ENCODE data around the gene WFIKKN2. TPM values are rescaled to one million over a fixed set of nuclear protein-coding genes. Genes with fewer than 3 reads are reported as not detected.

WFIKKN2 gene
- total and polyA plus RNA-seq, 2 of the 4 experiments (the other 2 are of a cell fraction): 0.02 TPM; not detected in 1

DNA sequence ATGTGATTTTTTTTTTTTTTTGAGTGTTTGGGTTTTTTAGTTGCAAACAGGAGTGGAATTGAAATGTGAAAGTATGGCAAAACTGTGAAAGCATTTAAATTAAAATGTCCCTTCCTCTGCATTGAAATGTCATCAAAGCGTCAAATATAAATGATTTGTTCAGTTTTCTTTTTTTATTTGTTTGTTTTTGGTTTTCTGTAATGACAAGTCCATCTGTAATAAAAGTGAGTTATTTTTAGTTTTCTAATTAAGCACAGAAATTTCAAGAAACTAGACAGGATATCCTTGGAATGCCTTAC, 32.7 kb downstream of the WFIKKN2 start (continued):
- TF ChIP-seq MXI1 (IDR thresholded peaks at IDR 0.05; ENCODE audit: borderline replicate concordance, low read depth, low read length): no peak
- no peak for TF ChIP-seq RCOR1 (IDR thresholded peaks at IDR 0.05; ENCODE audit: insufficient replicate concordance, low read length)
- TF ChIP-seq SMC3 (IDR thresholded peaks at IDR 0.05; ENCODE audit: low read depth, low read length): no peak
- no peak for TF ChIP-seq NFE2L2 (IDR thresholded peaks at IDR 0.05; ENCODE audit: low read depth, low read length)
- no peak for TF ChIP-seq CHD1 (IDR thresholded peaks at IDR 0.05; ENCODE audit: low read depth, low read length)

DNA sequence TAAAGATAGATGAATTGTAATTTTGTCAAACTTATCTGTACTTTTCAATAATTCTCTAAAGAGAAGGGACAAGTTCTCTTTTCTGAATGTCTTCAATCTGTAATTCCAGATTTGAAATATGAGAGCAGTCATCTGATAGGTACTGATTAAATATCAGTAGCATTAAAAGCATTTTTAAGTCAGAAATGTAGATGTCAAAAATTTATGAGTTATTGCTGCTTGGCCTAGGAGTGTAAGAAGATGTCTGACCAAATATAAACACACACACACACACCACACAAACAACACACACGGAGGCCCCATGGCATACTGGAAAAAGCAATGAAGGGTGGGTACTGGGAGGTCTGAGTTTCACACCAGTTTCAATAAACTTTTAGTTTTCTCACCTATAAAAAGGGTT, 33.2 kb downstream of the WFIKKN2 start:
- no peaks in the 10 kb centered on the region for H3K36me3 ChIP-seq (ENCODE audit: control insufficient read depth, insufficient read depth, low read length)

More for the DNA sequence above, 33.2 kb downstream of the WFIKKN2 start:
- Histone ChIP-seq H2BK15ac (ENCODE audit: low read depth, low read length) (no peak overlapping the region), H3K56ac (ENCODE audit: extremely low read depth, insufficient read depth, low read length) (no peak overlapping the region), H4K91ac (ENCODE audit: insufficient read depth, low read depth, low read length) (no peak overlapping the region), H4K20me1 (ENCODE audit: insufficient read depth, low read length) (peaks cover 16% of the 10 kb centered on the region; the same call in 1 of the 2 replicates), H3K23ac (ENCODE audit: low read depth, low read length) (no peak overlapping the region), H3K9me3 (ENCODE audit: control insufficient read depth, insufficient read depth, low read length) (no peaks in the 10 kb centered on the region), H4K8ac (ENCODE audit: low read depth in 2 of 2, low read length in 2 of 2) (no peak overlapping the region), H3K4me2 (ENCODE audit: low read depth, low read length) (no peak overlapping the region), H3K4ac (ENCODE audit: low read depth, low read length) (no peak overlapping the region), H2AK9ac (replicated peaks; ENCODE audit: low read depth, low read length, poor library complexity) (no peak overlapping the region), H2AK5ac (ENCODE audit: low read depth, low read length) (no peak overlapping the region), H3K79me1 (ENCODE audit: low read depth in 1 of 2, low read length in 2 of 2) (peaks cover 2 to 7% of the 10 kb centered on the region in 2 experiments; a peak in 3 of 4 replicates), H2AFZ (replicated peaks; ENCODE audit: low read length, poor library complexity) (no peak overlapping the region), H4K5ac (ENCODE audit: low read depth, low read length) (no peak overlapping the region), H3K9me1 (ENCODE audit: insufficient read depth, low read length) (peaks cover under 1% of the 10 kb centered on the region; the same call in 1 of the 2 replicates), H3K4me3 (ENCODE audit: insufficient read depth, low read depth, low read length) (no peak overlapping the region), H3K27me3 (ENCODE audit: control insufficient read depth, insufficient read depth, low read length) (peaks cover 5% of the 10 kb centered on the region), H2BK5ac (ENCODE audit: low read depth, low read length, poor library complexity, severe bottlenecking) (no peak overlapping the region), H3K9ac (ENCODE audit: low read depth, low read length) (no peak overlapping the region), H2BK120ac (ENCODE audit: low read depth, low read length) (no peak overlapping the region), H3K18ac (ENCODE audit: low read depth, low read length) (no peak overlapping the region), H3K4me1 (ENCODE audit: control insufficient read depth, insufficient read depth, low read length) (peaks cover under 1% of the 10 kb centered on the region; the same call in 1 of the 2 replicates), H3K27ac (ENCODE audit: insufficient read depth, low read length) (no peak overlapping the region), H2BK20ac (ENCODE audit: low read depth, low read length) (no peak overlapping the region), H3K14ac (replicated peaks; ENCODE audit: low read depth, low read length) (no peak overlapping the region)
- POLR2A ChIA-PET (ENCODE audit: unreplicated experiment): no interaction called here
- in situ Hi-C loops (cut with MboI; ENCODE audit: low sequenced_read_pairs): loop anchor here (10.0 kb wide), 1 partner anchor 276 kb away; no protein-coding TSS in a partner anchor
- intact Hi-C loops (cut with micrococcal nuclease): loop anchor here (5.0 to 10.0 kb wide), 2 partner anchors 34 to 246 kb away; no protein-coding TSS in a partner anchor
- DNase-seq (no peak), ATAC-seq (ENCODE audit: low read depth) (no peak)
- dilution Hi-C loops (cut with HindIII; ENCODE audit: low sequenced_read_pairs, unreplicated experiment): no loop called here
- no CpG with 5 or more reads among the region's 1 CpG for WGBS, 2 experiments (ENCODE audit: extremely low coverage in 2 of 2, insufficient read length in 1 of 2)
- CTCF ChIA-PET: no interaction called here
- TF ChIP-seq, protein P1, sequence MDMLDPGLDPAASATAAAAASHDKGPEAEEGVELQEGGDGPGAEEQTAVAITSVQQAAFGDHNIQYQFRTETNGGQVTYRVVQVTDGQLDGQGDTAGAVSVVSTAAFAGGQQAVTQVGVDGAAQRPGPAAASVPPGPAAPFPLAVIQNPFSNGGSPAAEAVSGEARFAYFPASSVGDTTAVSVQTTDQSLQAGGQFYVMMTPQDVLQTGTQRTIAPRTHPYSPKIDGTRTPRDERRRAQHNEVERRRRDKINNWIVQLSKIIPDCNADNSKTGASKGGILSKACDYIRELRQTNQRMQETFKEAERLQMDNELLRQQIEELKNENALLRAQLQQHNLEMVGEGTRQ (IDR thresholded peaks at IDR 0.05; ENCODE audit: low read depth, low read length): no peak
- TF ChIP-seq FOS (IDR thresholded peaks at IDR 0.05; ENCODE audit: low read depth, low read length) (no peak), MAZ (IDR thresholded peaks at IDR 0.05; ENCODE audit: borderline replicate concordance, low read depth, low read length) (no peak), RAD21 (IDR thresholded peaks at IDR 0.05; ENCODE audit: low read length) (no peak), POLR2A (IDR thresholded peaks at IDR 0.05; ENCODE audit: low read depth, low read length) (no peak)
- BruUV-seq (replicated peaks): no TSS peak

All from IMR-90 (cell line).